ENCODE data around the gene CCDC18.
A peak's percentile ranks its signal among the peaks of the same experiment; 100 is the strongest.

Gene CCDC18, protein sequence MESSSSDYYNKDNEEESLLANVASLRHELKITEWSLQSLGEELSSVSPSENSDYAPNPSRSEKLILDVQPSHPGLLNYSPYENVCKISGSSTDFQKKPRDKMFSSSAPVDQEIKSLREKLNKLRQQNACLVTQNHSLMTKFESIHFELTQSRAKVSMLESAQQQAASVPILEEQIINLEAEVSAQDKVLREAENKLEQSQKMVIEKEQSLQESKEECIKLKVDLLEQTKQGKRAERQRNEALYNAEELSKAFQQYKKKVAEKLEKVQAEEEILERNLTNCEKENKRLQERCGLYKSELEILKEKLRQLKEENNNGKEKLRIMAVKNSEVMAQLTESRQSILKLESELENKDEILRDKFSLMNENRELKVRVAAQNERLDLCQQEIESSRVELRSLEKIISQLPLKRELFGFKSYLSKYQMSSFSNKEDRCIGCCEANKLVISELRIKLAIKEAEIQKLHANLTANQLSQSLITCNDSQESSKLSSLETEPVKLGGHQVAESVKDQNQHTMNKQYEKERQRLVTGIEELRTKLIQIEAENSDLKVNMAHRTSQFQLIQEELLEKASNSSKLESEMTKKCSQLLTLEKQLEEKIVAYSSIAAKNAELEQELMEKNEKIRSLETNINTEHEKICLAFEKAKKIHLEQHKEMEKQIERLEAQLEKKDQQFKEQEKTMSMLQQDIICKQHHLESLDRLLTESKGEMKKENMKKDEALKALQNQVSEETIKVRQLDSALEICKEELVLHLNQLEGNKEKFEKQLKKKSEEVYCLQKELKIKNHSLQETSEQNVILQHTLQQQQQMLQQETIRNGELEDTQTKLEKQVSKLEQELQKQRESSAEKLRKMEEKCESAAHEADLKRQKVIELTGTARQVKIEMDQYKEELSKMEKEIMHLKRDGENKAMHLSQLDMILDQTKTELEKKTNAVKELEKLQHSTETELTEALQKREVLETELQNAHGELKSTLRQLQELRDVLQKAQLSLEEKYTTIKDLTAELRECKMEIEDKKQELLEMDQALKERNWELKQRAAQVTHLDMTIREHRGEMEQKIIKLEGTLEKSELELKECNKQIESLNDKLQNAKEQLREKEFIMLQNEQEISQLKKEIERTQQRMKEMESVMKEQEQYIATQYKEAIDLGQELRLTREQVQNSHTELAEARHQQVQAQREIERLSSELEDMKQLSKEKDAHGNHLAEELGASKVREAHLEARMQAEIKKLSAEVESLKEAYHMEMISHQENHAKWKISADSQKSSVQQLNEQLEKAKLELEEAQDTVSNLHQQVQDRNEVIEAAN (N-terminal part only)

DNA sequence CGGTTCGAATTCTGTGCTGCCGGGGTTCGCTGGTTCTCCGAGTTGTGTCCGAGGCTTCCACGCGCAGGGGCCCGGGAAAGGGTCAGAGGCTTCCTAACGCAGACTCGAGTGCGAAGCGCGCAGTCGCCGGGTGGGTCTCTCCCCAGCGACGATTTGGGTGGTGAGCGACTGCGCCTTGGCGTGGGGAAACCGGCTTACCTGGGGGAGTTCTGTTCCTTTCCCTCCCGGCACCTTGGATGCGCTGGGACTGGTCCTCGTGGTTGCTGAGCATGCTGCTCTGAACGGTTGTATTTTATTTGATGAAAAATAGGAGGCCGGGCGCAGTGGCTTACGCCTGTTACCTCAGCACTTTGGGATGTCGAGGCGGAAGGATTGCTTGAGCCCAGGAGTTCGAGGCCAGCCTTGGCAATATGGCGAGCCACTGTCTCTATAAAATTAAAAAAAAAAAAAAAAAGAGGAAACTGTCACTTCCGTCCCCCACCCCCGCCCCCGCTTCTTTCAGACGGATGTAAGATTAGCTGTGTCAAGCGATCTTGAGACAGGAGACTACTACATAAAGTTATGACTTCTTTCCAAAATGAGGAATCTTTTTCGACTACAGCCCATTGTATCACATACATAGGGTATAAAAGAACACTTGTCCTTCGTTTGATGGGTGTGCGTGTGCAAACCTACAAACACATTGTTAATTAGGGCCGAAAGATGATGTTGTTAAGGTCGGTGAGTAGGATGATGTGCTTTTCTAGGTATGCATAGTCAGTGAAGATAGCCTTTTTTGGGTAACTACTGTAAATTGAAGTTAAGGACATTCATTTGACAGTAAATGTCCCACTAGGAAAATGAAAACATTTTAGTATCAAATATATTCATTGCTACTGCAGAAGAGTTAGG lies at the start of gene CCDC18:
Gene CCDC18 (plus strand): TSS at position 2 of the 891 bp plus-strand sequence. CDS start 2,638 bp downstream, outside the sequence.
- Mint-ChIP-seq H3K4me1 (ENCODE audit: low read depth) (peaks cover 49% of the 10 kb centered on the region), H3K27ac (peak within 1 kb of the TSS; percentile 99), H3K27me3 (ENCODE audit: low read depth) (no peaks in the 10 kb centered on the region), H3K4me3 (peak within 1 kb of the TSS; percentile 96), H3K9me3 (no peaks in the 10 kb centered on the region), H3K36me3 (ENCODE audit: low read depth) (peaks cover 29% of the 10 kb centered on the region)

DNA sequence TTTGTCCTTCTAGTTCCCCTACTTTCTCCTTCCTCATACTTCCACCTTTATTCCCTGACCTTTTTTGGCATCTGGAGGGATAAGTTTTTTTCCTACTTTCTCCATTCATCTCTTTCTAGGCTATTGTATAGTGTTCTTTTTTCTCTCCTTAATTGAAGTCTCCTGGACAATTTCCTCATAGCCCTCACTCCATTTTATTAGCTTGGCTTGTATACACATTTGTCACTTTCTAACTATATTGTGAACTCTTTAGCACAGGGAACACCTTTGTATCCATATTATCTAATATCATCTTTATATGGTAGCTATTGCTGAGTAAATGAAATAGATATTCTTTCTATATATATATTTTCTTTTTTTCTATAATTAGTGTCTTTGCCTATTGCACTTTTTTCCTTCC lies 47.9 kb upstream of the CCDC18 start:
- Mint-ChIP-seq H3K4me1 (ENCODE audit: low read depth) (peaks cover 2% of the 10 kb centered on the region), H3K27me3 (ENCODE audit: low read depth) (no peaks in the 10 kb centered on the region), H3K9me3 (no peaks in the 10 kb centered on the region), H3K27ac (no peak overlapping the region), H3K36me3 (ENCODE audit: low read depth) (peaks cover 6% of the 10 kb centered on the region), H3K4me3 (no peak overlapping the region)

DNA sequence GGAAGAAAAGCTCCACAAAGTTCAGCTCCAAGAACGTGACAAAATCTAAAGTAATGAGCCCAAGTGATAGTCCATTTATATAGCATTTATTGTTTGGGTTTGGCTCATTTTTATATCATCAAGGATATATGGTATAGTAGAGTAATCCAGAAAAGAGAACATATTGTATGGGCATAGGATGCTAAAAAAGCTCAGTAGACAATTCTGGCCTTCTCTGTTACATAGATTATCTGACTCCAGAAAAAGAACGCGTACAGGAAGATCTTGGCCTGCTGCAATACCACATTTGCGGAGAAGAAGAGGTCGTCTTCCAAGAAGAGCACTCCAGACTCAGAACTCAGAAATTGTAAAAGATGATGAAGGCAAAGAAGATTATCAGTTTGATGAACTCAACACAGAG lies 44.1 kb upstream of the CCDC18 start:
- Mint-ChIP-seq H3K4me3 (no peak overlapping the region), H3K36me3 (ENCODE audit: low read depth) (peaks cover 14% of the 10 kb centered on the region), H3K9me3 (no peaks in the 10 kb centered on the region), H3K27ac (no peak overlapping the region), H3K27me3 (ENCODE audit: low read depth) (no peaks in the 10 kb centered on the region), H3K4me1 (ENCODE audit: low read depth) (peaks cover 4% of the 10 kb centered on the region)

DNA sequence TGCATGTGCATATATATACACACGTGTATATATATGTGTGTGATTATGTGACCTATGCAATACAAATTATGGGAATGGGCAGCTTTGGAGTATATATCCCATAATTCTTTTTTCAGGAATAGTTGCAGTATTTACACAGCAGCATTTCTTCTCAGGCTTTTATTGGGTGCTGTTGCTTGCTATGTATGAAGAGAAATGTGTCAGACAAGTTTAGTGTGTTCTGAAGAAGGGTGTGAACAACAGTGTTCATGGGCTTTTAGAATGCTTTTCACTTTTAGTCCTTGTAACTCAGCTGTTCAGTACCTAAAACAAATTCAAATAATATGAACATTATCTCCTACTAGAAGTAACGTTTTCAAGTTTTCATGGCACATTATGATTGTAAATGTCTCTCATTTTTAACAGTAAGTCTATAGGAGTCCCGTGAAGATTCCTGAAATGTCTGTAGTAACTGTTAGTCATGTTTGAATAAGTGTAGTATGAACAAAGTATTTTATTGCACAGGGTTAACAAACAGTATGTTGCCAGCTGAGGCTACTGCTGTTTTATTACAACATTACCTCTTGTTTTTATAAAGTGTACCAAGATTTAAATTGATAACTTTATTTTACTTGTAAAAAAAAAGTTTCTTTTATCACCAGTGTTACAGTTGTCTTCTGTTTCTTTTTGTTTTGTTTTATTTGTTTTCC lies 42.8 kb upstream of the CCDC18 start:
- Mint-ChIP-seq H3K27me3 (ENCODE audit: low read depth) (no peaks in the 10 kb centered on the region), H3K4me1 (ENCODE audit: low read depth) (peaks cover 6% of the 10 kb centered on the region), H3K27ac (no peak overlapping the region), H3K4me3 (no peak overlapping the region), H3K36me3 (ENCODE audit: low read depth) (peaks cover 14% of the 10 kb centered on the region), H3K9me3 (no peaks in the 10 kb centered on the region)

DNA sequence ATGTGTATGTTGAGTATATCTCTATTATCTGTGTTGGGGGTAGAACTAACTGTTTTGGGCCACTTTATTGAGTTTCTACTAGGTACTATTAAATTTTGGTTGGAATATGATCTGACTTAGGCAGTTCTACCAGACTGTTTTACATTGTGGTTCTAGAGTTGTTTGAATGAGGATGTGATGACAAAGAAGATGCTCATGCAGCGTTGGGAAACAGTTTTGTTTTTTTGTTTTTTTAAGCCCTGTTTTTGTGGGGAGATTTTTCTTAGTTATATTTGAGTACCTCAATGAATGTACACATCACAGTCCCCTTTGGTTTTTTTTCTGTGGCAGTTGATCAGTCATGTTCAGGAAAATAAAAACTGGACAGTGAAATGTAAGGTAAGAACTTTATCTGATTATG lies 40.4 kb upstream of the CCDC18 start:
- no peaks in the 10 kb centered on the region for H3K27me3 Mint-ChIP-seq (ENCODE audit: low read depth)
- H3K36me3 Mint-ChIP-seq (ENCODE audit: low read depth), result peaks cover 14% of the 10 kb centered on the region
- H3K4me1 Mint-ChIP-seq (ENCODE audit: low read depth), result peaks cover 6% of the 10 kb centered on the region
- no peak overlapping the region for H3K27ac Mint-ChIP-seq
- no peaks in the 10 kb centered on the region for H3K9me3 Mint-ChIP-seq
- H3K4me3 Mint-ChIP-seq, result no peak overlapping the region

DNA sequence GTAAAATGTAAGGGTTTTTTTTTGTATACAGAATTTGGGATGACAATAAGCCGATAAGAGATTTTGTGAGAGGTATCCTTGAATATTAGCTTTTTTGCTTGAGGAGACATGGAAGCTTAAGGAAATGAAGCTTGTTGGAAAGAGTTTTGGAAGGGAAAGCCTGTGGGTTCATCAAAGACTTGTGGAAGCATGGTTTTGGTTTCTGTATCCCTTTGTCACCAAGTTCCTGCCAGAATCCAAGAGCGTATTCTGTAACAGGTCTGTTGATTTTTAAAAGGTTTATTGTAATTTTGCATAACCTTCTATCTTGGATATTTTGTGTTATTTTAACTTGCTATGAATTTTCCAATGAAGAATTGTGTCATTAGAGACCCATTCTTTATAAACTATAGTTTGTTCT lies 38.4 kb upstream of the CCDC18 start:
- Mint-ChIP-seq H3K4me3 (no peak overlapping the region), H3K36me3 (ENCODE audit: low read depth) (peaks cover 7% of the 10 kb centered on the region), H3K4me1 (ENCODE audit: low read depth) (peaks cover 5% of the 10 kb centered on the region), H3K27ac (no peak overlapping the region), H3K27me3 (ENCODE audit: low read depth) (no peaks in the 10 kb centered on the region), H3K9me3 (no peaks in the 10 kb centered on the region)

DNA sequence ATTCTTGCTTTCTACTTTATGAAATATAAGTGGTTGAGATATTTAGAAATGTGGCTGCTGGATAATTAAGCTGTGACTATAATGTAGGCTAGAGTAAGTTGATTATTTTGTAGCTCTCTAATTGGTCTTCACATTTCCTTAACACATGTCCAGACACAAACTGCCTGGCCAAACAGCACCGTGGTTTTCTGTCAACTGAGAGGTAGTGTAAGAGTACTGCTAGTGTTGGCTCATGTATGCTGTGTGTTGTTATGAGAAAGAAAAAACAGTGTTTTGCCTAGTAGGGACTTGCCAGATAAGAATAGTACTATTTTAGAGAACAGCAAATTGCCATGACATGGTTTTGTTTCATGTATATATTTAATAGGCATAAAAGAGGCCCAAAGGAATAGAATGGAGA lies 37.4 kb upstream of the CCDC18 start:
- Mint-ChIP-seq H3K9me3 (no peaks in the 10 kb centered on the region), H3K27ac (no peak overlapping the region), H3K36me3 (ENCODE audit: low read depth) (peaks cover 12% of the 10 kb centered on the region), H3K27me3 (ENCODE audit: low read depth) (no peaks in the 10 kb centered on the region), H3K4me1 (ENCODE audit: low read depth) (peaks cover 7% of the 10 kb centered on the region), H3K4me3 (no peak overlapping the region)

DNA sequence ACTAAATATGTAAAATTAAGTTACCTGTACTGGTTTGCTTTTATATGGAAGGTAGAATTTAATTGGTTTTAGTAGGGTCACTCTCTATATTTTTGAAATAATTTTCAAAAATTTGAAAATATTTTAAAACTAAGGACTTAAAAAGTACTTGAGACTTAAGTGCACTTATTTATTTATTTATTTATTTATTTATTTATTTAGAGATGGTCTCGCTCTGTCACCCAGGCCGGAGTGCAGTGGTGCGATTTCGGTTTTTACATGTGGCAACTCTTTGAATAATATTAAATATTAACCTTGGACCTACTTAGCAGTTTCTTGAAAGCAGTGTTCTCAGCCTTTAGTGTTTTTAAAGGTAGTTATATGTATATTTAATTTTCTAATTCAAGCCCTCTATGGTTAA lies 36.8 kb upstream of the CCDC18 start:
- Mint-ChIP-seq H3K4me1 (ENCODE audit: low read depth) (peaks cover 7% of the 10 kb centered on the region), H3K9me3 (no peaks in the 10 kb centered on the region)

DNA sequence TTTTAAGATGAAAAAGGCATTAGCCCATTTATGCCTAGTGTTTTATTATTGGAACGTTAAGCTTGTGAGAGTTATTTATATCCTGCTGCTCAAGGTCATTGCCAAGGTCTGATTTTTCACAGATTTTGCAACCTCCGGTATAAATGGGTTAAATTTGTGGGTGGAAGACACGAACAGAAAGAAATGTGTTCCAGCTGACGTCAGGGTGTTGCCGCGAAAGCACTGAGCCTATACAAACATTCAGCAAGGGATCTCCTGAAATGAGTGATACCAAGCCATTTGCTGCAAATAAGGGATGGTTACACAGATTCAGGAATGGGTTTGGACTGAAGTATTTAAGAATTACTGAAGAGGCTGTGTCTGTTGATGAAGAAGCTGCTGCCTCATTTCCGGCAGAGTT lies 32.5 kb upstream of the CCDC18 start:
- H3K27ac Mint-ChIP-seq, result no peak overlapping the region
- no peak overlapping the region for H3K4me3 Mint-ChIP-seq
- no peaks in the 10 kb centered on the region for H3K27me3 Mint-ChIP-seq (ENCODE audit: low read depth)
- no peaks in the 10 kb centered on the region for H3K9me3 Mint-ChIP-seq
- H3K4me1 Mint-ChIP-seq (ENCODE audit: low read depth), result peaks cover 6% of the 10 kb centered on the region
- H3K36me3 Mint-ChIP-seq (ENCODE audit: low read depth), result peaks cover 20% of the 10 kb centered on the region

More for the DNA sequence above, 36.8 kb upstream of the CCDC18 start:
- Mint-ChIP-seq H3K36me3 (ENCODE audit: low read depth) (peaks cover 13% of the 10 kb centered on the region), H3K27ac (no peak overlapping the region), H3K4me3 (no peak overlapping the region), H3K27me3 (ENCODE audit: low read depth) (no peaks in the 10 kb centered on the region)

DNA sequence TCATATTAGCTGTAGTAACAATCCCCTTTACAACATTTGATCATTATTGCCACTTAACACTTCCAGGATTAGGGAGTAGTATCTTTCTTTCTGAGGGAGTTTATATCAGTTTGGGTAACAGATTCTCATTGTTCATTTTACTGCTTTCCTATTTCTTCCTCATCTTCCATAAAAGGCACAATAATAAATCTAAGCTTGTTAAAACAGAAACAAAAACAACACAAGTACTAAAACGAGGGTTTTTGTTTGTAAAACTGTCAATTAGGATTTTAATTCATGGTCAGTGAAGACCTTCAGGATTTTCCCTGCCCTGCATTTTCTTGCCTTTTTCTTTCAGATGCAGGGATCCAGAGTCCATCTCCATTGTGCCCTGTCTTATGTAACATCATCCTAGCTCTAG lies 29.8 kb upstream of the CCDC18 start:
- Mint-ChIP-seq H3K27ac (no peak overlapping the region), H3K4me1 (ENCODE audit: low read depth) (peaks cover 10% of the 10 kb centered on the region), H3K36me3 (ENCODE audit: low read depth) (peaks cover 26% of the 10 kb centered on the region), H3K4me3 (no peak overlapping the region), H3K27me3 (ENCODE audit: low read depth) (no peaks in the 10 kb centered on the region), H3K9me3 (no peaks in the 10 kb centered on the region)

DNA sequence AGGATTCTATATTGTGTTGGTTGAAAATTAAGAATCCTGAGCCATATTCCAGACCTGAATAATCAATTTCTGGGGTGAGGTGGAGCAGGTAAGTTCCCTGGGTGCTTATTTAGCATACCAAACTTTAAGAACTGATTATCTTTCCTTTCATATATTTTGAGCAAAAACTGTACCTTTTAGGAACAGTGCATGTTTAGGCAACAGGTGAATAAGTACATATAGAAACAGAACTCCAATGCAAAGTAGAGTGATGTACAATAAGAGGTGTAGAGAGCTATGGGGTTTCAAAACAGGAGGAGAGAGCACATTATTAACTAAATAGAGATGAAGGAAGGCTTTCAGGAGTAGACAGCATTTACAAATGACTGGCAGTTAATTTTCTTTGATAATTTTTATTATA lies 29.1 kb upstream of the CCDC18 start:
- H3K27me3 Mint-ChIP-seq (ENCODE audit: low read depth), result no peaks in the 10 kb centered on the region
- H3K27ac Mint-ChIP-seq, result peak overlapping the region; percentile 3
- H3K4me3 Mint-ChIP-seq, result no peak overlapping the region
- H3K9me3 Mint-ChIP-seq, result no peaks in the 10 kb centered on the region
- H3K4me1 Mint-ChIP-seq (ENCODE audit: low read depth), result peaks cover 12% of the 10 kb centered on the region
- H3K36me3 Mint-ChIP-seq (ENCODE audit: low read depth), result peaks cover 29% of the 10 kb centered on the region

DNA sequence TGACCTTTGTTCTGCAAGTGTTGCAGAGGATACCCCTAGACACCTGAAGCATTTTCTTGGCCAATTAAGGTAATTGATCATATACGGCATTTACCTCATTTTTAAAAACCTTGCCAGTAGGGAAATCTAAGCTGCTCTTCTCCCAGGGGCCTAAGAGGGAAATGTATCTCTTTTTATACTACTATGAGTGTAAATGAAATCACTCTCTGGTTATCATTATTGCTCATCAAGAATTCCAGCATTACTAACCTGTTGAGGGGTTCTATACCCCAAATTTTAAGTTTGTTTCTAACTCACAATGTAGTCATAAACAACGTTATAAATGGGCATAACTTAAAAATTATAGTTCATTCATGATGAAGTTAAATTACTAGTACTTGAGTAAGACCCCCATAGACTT lies 27.7 kb upstream of the CCDC18 start:
- Mint-ChIP-seq H3K36me3 (ENCODE audit: low read depth) (peaks cover 26% of the 10 kb centered on the region), H3K27ac (no peak overlapping the region), H3K27me3 (ENCODE audit: low read depth) (no peaks in the 10 kb centered on the region), H3K4me3 (no peak overlapping the region), H3K9me3 (no peaks in the 10 kb centered on the region), H3K4me1 (ENCODE audit: low read depth) (peaks cover 11% of the 10 kb centered on the region)

DNA sequence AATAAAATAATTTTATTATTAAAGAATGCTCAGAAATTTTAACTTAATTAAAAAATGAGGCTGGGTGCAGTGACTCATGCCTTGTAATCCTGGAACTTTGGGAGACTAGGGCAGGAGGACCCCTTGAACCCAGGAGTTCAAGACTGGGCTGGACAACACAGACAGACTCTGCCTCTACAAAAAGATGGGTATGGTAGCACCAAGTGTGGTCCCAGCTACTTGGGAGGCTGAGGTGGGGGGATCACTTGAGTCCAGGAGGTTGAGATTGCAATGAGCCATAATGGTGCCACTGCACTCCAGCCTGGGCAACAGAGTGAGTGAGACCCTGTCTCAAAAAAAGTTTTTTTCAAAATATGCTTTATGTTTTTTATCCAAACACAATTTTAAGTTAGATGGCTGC lies 25.6 kb upstream of the CCDC18 start:
- Mint-ChIP-seq H3K4me3 (no peak overlapping the region), H3K4me1 (ENCODE audit: low read depth) (peaks cover 11% of the 10 kb centered on the region), H3K27ac (no peak overlapping the region), H3K36me3 (ENCODE audit: low read depth) (peaks cover 22% of the 10 kb centered on the region), H3K27me3 (ENCODE audit: low read depth) (no peaks in the 10 kb centered on the region), H3K9me3 (no peaks in the 10 kb centered on the region)

Measured in T-helper 1 cell treated with Interleukin-12 subunit alpha and Interleukin-12 subunit beta and Interleukin-4 antibody, amounts not matched to agents 30 μg/mL and 1 μg/mL, for 36 hours (primary cell).